Measurements from ENCODE around the gene PANX2.

Gene PANX2

DNA sequence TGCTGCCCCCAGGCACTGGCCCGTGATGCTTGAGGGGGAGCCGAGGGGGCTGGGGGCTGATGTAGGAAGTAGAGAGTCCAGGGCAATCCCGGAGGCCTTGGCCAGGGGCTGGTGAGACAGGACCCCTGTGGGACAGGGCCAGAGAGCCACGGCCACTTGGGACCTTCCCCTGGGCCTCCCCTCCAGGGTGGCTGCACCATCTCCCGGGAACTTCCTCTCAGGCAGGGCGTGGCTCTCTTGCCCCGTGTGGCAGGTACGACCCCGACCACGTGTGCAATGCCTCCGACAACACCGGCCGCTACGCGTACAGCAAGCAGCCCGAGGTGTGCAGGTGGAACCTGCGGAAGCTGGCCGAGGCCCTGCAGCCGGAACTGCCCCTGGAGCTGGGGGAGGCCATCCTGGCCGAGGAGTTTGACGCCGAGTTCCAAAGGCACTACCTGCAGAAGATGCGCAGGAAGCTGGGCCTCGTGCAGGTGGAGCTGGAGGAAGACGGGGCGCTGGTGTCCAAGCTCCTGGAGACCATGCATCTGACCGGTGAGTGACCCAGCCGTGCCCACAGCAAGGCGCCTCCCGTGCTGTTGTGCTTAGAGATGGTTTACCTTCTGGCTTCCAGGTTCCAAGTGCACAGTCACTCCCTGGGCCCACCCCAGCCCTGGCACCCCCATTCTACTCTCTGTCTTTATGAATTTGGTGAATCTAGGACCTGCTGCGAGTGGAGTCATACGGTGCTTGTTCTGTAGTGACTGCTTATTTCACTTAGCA lies 40.0 kb downstream of the PANX2 start:
- in situ Hi-C loops (cut with MboI; ENCODE audit: low sequenced_read_pairs), result loop anchor here (25.0 kb wide), 1 partner anchor 273 kb away; no protein-coding TSS in a partner anchor

DNA sequence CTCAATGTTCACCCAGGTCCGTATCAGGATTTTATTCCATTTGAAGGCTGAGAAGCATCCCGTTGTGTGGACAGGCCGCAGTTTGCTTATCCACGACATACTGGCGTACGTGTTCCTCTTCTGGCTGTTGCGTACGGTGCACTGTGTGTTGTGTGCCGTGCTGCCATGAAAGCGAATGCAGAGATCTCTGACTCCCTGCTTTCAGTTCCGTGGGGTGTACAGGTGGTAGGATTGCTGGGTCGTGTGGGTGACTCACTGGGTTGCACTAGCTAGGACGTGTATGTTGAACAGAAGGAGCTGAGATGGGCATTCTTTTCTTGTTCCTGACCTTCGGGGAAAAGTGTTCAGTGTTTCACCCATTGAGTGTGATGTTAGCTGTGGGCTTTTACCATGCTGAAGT lies 40.6 kb downstream of the PANX2 start:
- in situ Hi-C loops (cut with MboI; ENCODE audit: low sequenced_read_pairs), result loop anchor here (25.0 kb wide), 1 partner anchor 274 kb away; no protein-coding TSS in a partner anchor

DNA sequence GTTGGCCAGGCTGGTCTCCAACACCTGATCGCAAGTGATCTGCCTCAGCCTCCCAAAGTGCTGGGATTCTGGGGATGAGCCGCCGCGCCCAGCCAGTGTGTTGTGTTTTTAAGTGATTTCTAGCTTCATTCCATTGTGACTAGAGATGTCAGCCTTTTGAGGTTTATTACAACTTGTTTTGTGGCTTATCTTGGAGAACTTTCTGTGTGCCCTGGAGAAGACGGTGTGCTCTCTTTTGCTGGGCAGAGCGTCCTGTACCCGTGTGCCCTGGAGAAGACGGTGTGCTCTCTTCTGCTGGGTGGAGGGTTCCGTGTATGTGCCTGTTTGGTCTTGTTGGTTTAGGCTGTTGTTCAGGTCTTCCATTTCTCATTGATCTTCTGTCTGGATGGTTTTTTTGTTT lies 42.7 kb downstream of the PANX2 start:
- in situ Hi-C loops (cut with MboI; ENCODE audit: low sequenced_read_pairs), result loop anchor here (25.0 kb wide), 1 partner anchor 276 kb away; no protein-coding TSS in a partner anchor

DNA sequence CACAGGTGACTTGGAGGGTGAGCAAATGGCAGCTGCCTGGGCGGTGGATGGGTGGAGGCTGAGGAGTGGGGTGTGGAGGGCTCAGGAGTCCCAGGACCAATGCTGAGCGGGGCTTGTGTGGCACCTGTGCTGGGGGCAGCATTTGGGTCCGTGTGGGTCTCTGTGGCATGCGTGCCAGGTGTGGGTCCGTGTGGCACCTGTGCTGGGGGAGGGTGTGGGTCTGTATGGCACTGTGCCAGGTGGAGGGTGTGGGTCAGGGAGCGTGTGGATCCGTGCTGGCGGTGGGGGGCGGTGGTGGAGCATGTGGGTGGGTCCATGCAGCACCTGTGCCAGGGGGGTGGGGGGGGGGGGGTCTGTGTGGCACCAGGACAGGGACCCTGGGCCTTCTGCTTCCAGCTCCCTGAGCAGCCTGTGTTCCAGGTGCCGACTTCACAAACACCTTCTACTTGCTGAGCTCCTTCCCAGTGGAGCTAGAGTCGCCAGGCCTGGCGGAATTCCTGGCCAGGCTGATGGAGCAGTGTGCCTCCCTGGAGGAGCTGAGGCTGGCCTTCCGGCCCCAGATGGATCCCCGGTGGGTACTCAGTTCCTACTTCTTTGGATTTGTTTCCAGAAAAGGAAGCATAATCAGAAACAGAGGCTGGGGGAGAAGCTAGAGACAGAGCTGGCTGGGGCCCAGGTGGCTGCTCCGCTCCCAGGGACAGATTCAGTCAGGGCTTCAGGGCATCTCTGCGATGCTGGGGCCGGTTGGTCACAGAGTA lies 44.9 kb downstream of the PANX2 start:
- in situ Hi-C loops (cut with MboI; ENCODE audit: low sequenced_read_pairs), result loop anchor here (25.0 kb wide), 1 partner anchor 278 kb away; no protein-coding TSS in a partner anchor

DNA sequence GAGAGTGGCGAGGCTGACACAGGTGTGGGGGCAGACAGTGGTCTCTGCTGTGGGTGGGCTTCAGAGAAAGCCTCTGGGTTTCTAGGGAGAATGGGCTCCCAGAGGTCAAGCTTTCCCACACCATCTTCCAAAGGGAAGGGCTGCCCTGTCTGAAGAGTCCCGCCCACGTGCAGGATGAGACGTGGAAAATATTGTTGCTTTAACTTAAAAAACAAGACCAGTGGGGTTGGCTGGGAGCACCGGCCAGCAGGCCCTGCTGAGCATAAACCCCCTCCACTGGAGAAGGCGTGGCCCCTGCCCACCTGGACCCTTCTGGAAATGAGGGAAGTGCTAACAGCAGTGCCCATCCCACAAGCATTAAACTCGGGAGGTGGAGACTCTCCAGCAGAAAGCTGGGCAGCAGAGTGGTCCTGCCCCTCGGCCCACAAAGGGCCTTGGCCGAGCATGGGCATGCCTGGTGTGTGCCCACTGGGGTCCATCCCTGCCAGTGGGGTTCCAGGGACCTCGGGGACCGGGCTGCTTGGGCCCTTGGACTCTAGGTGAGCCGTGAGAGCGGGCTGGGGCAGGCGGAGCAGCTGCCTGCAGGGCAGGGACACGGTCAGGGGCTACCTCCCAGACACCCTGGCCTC lies 45.6 kb downstream of the PANX2 start:
- in situ Hi-C loops (cut with MboI; ENCODE audit: low sequenced_read_pairs), result loop anchor here (25.0 kb wide), 1 partner anchor 279 kb away; no protein-coding TSS in a partner anchor

DNA sequence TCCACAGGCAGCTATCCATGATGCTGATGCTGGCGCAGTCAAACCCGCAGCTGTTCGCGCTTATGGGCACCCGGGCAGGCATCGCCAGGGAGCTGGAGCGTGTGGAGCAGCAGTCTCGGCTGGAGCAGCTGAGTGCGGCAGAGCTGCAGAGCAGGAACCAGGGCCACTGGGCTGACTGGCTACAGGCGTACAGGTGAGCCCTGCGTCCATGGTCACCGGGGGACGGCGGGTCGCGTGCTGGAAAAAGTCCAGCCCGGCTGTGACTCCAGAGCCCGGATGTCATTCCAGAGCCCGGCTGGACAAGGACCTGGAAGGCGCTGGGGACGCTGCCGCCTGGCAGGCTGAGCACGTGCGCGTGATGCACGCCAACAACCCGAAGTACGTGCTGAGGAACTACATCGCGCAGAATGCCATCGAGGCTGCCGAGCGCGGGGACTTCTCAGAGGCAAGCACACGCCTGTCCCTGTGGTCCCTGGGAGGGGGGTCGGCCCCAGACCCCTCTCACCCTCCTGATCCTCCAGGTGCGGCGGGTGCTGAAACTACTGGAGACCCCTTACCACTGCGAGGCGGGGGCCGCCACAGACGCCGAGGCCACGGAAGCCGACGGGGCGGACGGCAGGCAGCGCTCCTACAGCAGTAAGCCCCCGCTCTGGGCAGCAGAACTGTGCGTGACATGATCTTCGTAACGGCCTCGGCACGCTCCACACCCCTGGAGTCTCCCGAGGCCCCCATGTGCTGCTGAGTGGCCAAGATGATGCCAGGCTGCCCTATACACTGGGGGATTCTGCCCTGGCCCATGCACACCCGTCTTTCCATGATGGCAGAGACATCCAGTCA lies 46.4 kb downstream of the PANX2 start:
- in situ Hi-C loops (cut with MboI; ENCODE audit: low sequenced_read_pairs), result loop anchor here (25.0 kb wide), 1 partner anchor 280 kb away; no protein-coding TSS in a partner anchor

DNA sequence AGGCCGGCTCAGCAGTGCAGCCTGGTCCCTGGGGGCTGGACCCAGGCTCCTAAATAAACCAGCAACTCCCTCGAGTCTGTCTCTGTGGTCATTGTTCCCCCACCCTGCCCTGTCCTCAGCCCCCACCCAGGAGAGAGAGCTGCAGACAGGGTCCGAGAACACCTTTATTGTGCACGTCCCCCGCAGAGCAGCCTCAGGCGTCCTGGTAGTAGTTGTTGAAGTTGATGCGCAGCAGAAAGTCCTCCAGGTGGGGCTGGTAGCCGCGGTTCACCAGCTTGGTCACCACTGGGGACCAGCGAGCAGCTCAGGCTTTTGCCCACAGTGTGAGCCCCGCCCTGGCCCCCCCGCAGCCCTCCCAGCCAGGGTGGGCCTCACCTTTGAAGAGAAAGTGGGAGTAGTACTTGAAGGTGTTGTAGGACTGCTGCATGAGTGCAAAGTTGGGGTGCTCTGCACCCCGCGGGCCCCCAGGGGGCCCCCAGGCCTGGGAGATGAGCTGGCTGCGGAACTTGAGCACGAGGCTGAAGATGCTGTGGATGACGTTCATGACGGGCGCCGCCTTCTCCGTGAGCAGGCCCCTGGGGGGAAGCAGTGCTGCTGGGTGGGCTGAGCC lies 47.1 kb downstream of the PANX2 start:
- in situ Hi-C loops (cut with MboI; ENCODE audit: low sequenced_read_pairs), result loop anchor here (25.0 kb wide), 1 partner anchor 280 kb away; no protein-coding TSS in a partner anchor

DNA sequence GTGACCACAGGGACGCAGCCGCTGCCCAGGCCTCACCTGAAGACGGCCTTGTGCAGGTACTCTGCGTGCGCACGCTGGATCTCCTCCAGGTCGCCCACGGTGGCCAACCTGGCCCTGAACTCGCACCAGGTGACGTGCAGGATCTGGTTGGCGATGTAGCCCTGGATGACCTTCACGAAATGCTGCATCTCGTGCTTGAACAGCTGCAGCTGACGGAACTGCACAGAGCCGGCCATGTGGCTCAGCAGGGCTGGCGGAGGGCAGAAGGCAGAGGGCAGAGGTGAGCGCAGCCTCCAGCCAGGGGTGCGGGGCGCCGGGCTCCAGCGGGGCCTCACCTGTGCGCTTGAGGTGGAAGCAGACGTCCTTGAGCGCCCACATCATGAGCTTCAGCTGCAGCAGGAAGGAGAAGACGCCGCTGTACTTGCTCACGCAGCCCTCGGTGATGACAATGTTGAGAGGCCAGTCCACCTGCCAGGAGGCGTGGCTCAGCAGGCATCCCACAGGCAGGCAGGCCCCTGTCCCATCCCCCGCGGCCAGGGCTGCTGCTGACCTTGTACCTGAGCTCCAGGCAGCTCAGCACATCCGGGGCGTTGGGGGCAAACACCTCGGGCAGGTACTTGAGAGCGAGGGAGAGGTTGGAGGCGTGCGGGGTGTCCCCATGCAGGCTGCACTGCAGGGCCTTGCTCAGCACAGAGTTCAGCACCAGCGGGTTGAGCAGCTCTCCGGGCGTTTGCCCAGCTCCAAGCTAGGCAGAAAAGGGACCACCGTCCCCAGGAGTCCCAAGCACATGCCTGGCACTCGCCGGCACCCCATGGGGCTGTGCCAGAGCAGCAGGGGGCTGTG lies 47.8 kb downstream of the PANX2 start:
- in situ Hi-C loops (cut with MboI; ENCODE audit: low sequenced_read_pairs), result loop anchor here (25.0 kb wide), 1 partner anchor 281 kb away; no protein-coding TSS in a partner anchor

DNA sequence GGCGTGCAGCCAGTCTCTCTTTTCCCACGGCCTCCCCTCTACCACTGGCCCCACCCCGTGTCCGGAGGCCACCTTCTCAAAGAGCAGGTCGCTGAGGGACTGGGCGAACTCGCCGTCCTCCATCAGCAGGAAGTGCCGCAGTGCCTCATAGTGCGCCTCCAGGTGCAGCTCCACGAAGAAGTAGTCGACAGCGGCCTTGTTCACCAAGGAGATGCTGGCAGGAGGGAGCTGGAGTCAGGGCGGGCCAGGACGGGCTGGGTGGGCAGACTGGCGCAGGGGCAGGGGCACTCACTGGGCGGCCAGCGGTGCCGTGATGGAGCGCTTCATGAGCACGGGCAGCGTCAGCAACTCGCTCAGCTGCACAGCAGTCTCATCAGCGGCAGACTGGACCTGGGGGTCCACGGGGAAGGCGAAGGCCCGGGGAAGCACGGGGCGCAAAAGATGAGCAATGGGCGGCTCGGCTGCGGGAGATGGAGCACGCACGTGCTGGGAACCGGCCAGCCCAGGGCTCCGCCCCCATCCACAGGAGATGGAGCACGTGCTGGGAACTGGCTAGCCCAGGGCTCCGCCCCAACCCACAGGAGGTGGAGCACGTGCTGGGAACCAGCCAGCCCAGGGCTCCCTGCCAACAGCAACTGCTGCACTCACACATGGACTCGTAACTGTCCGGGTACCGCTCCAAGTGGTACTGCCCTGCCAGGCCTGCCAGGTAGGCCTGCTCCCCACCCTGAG lies 48.6 kb downstream of the PANX2 start:
- in situ Hi-C loops (cut with MboI; ENCODE audit: low sequenced_read_pairs), result loop anchor here (25.0 kb wide), 1 partner anchor 282 kb away; no protein-coding TSS in a partner anchor

DNA sequence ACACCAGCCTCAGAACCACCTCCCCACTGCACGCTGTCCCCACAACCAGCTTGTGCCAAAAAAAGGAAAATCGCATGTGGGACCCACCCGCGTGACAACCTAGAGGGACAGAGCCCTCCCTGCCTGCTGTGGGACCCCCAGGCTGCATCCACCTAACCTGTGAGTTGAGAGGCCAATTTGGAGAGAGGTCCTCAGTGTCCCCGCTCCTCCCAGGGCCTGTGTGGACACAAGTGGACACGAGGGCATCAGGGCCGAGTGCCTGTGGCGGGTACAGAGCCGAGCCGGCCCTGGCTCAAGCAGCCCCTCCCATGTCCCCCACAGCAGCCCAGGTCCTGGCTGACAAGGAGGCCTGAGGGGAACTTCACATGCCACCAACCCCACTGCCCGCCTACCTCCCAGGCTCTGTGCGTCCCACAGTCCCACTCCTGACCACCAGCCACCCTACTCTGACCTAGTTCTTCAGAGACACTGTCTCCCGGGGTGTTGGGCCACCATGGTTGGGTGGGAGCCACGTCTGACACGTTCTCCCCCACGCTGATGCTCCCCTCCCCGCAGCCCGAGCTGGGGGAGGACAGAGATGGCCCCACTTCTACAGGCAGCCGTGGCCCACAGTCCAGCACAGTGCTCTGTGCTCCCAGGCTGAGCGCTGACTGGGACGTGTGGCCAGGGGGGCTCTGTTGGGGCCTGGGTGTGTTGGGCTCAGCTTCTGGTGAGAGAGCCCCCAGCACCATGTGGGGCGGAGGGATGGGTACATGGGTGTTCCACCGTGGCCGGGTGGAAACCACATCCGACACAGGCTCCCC lies 49.5 kb downstream of the PANX2 start:
- in situ Hi-C loops (cut with MboI; ENCODE audit: low sequenced_read_pairs), result loop anchor here (25.0 kb wide), 1 partner anchor 283 kb away; no protein-coding TSS in a partner anchor

DNA sequence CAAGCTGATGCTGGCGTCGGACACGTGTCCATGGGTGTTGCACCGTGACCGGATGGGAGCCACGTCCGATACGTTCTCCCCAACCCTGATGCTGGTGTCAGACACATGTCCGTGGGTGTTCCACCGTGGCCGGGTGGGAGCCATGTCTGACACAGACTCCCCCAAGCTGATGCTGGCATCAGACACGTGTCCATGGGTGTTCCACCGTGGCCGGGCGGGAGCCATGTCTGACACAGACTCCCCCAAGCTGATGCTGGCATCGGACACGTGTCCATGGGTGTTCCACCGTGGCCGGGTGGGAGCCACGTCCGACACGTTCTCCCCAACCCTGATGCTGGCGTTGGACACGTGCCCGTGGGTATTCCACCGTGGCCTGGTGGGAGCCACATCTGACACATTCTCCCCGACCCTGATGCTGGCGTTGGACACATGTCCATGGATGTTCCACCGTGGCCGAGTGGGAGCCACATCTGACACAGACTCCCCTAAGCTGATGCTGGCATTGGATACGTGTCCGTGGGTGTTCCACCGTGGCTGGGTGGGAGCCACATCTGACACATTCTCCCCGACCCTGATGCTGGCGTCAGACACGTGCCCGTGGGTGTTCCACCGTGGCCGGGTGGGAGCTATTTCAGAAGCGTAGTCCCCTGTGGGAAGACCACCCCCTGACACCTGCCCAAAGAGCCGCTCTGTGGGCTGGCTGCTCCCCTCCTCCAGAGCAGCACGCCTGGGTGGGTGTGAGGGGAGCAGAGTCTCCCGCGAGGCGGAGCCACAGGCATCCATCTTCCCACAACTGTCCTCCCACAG lies 50.3 kb downstream of the PANX2 start:
- in situ Hi-C loops (cut with MboI; ENCODE audit: low sequenced_read_pairs), result loop anchor here (25.0 kb wide), 1 partner anchor 284 kb away; no protein-coding TSS in a partner anchor

DNA sequence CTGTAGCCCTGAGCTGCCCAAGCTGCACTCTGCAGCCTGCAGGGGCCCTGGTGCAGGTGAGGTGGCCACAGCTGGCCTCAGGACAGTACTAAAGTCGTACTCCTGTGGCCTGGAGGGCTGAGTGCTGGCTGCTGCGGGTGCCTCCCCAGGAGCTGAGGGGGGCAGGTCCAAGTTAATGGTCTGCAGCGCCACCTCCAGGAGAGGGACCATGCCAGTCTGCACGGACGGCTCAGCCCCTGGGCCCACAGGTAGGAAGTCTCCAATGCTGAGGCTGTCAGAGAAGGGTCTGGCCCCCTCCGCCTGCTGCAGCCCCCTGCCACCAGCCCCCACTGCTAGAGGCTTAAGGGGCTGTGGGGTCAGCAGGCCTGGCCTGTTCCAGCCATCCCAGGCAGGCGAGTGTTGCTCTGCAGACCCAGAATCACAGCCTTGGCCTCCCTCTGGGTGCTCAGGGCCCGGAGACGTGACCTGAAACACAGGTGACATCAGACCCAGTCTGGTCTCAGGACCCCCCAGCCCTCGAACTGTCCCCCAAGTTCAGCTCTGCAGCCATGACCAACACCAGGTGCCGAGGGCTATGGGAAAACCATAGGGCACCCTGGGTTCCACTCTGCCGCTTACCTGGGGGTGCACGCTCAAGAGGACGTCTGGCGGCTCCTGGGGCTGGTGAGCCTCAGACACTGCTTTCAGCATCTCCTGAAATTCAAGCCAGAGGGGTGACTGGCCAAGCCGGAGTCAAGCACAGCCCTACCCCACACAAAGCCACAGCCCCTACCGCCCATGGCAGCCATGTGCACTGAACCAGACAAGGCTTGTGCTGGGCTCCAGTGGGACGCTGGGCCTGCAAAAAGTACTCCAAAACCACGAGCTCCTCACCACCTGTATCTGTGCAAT lies 51.1 kb downstream of the PANX2 start:
- in situ Hi-C loops (cut with MboI; ENCODE audit: low sequenced_read_pairs), result loop anchor here (25.0 kb wide), 1 partner anchor 284 kb away; no protein-coding TSS in a partner anchor

DNA sequence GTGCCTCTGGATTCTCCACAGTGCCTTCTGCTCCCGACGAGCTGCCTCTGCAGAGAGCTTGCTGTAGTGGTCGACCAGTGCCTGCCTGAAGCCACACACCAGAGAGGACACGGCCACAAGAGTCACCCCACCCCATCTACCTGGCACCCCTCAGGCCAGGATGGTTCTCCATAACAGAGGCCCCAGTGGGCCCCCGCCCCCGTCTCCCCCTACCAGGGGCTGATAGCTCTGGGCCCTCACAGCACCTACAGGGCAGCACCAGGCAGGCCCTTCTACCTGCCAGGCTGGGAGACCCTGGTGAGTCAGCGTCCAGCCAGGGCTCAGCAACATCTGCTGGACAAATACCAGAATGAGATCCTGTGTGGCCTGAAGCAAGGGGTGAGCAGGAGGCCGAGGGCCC lies 52.0 kb downstream of the PANX2 start:
- in situ Hi-C loops (cut with MboI; ENCODE audit: low sequenced_read_pairs), result loop anchor here (25.0 kb wide), 1 partner anchor 285 kb away; no protein-coding TSS in a partner anchor

DNA sequence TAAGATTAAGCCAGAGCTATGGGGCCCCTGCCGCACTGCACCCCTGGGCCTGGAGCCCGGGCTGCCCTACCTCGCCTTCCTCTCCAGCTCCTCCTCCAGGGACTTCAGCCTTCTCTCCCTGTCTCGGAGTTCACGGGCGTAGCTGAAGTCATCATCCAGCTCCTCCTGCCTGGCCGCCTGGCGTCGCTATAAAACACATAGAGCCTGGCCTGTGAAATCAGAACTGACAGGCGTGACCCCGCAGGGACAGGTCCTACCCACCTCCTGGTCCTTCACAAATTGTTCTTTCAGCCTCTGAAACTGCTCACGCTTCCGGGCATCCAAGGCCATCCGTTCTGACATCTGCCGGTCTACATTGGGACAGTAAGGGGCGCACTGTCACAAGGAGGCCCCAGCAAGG lies 53.5 kb downstream of the PANX2 start:
- in situ Hi-C loops (cut with MboI; ENCODE audit: low sequenced_read_pairs), result loop anchor here (25.0 kb wide), 1 partner anchor 287 kb away; no protein-coding TSS in a partner anchor
